Hepatocyte (in vitro differentiated cells): ENCODE results near the gene DIP2B.

Experiments used
- CTCF ChIP-seq: fragments of 200-600 bp; sonication (generic); IDR thresholded peaks from 2 replicates; pipeline ENCODE4 v1.5.1; 2016; ENCODE audit warnings: antibody characterized with exemption, mild to moderate bottlenecking; ENCODE audit not compliant: poor library complexity
- EZH2 ChIP-seq: fragments of 200-600 bp; sonication (generic); IDR thresholded peaks from 2 replicates; pipeline ENCODE4 v1.6.1; 2016; ENCODE audit warnings: antibody characterized with exemption, mild to moderate bottlenecking, borderline replicate concordance

GRCh38 chr12:50778663-50779590 lies 274.1 kb downstream of the DIP2B start:
- TF ChIP-seq CTCF (no peak), EZH2 (no peak)
